ENCODE data around the gene EPB41. TPM values are rescaled to one million over a fixed set of nuclear protein-coding genes. Genes with fewer than 3 reads are reported as not detected.

Gene EPB41
- total and polyA plus RNA-seq, 2 of the 8 experiments (the other 6 are each of a cell fraction or from before 2014, with no cell fraction given) = 36.7 to 109 TPM

- TF ChIP-seq KDM5A (IDR thresholded peaks at IDR 0.05; ENCODE audit: low read length) (no peak), SP1 (IDR thresholded peaks at IDR 0.05; ENCODE audit: low read depth, low read length) (no peak), POLR2A (IDR thresholded peaks at IDR 0.05; ENCODE audit: control extremely low read depth in 1 of 2, low read depth in 2 of 2, low read length in 2 of 2) (no peak), PHF8 (conservative IDR thresholded peaks at IDR 0.05; ENCODE audit: low read depth, low read length) (no peak), MAX (IDR thresholded peaks at IDR 0.05) (no peak), BRCA1 (IDR thresholded peaks at IDR 0.05; ENCODE audit: low read depth, low read length) (no peak), ATF2 (IDR thresholded peaks at IDR 0.05; ENCODE audit: low read length) (peak; percentile 89), SUZ12 (IDR thresholded peaks at IDR 0.05; ENCODE audit: low read length) (no peak), RXRA (IDR thresholded peaks at IDR 0.05; ENCODE audit: insufficient read depth, low read depth, low read length) (no peak), SP4 (IDR thresholded peaks at IDR 0.05; ENCODE audit: low read length) (no peak), POLR2AphosphoS5 (IDR thresholded peaks at IDR 0.05; ENCODE audit: low read depth, low read length) (no peak), TEAD4 (IDR thresholded peaks at IDR 0.05; ENCODE audit: low read depth, low read length) (no peak), TAF7 (optimal IDR thresholded peaks at IDR 0.05; ENCODE audit: borderline replicate concordance, low read depth, low read length) (no peak), POU5F1 (IDR thresholded peaks at IDR 0.05; ENCODE audit: low read depth, low read length) (0 out of 2 replicates have a peak, but pooled peaks have one; percentile 69), BACH1 (IDR thresholded peaks at IDR 0.05; ENCODE audit: low read length) (no peak), EGR1 (IDR thresholded peaks at IDR 0.05; ENCODE audit: borderline replicate concordance, low read depth, low read length) (no peak), SP2 (IDR thresholded peaks at IDR 0.05; ENCODE audit: low read length) (no peak), MAFK (IDR thresholded peaks at IDR 0.05; ENCODE audit: low read depth, low read length) (no peak), TAF1 (IDR thresholded peaks at IDR 0.05; ENCODE audit: low read depth, low read length) (no peak), CHD1 (IDR thresholded peaks at IDR 0.05; ENCODE audit: low read depth, low read length) (no peak), EZH2 (IDR thresholded peaks at IDR 0.05; ENCODE audit: low read depth, low read length, severe bottlenecking) (no peak), TBP (IDR thresholded peaks at IDR 0.05; ENCODE audit: low read depth, low read length) (no peak), CBX5 (IDR thresholded peaks at IDR 0.05; ENCODE audit: low read depth, low read length) (no peak), HDAC2 (IDR thresholded peaks at IDR 0.05; ENCODE audit: borderline replicate concordance in 1 of 2, low read depth in 2 of 2, low read length in 2 of 2) (no peak), EP300 (IDR thresholded peaks at IDR 0.05; ENCODE audit: borderline replicate concordance in 1 of 2, low read depth in 2 of 2, low read length in 2 of 2) (peak in 1 of 2 experiments; percentile 16; a peak in 1 of 3 replicates), JUND (IDR thresholded peaks at IDR 0.05; ENCODE audit: low read length) (peak; percentile 84; the same call in 1 of the 2 replicates)
Measured at GRCh38 chr1:29164588-29164987, 250.2 kb downstream of the EPB41 start (continued).
